ACC112 (cell line): Measurements from ENCODE around the gene ODAD2.
"Not testable (repeated sequence)": the region's sequence is repeated elsewhere in the genome, so short reads cannot be mapped to it uniquely, and the experiment has no call there.

Source experiments
- H2AFZ ChIP-seq: fragments of 200-600 bp; sonication (generic); one replicate; pipeline ENCODE4 v1.6.0; 2017; ENCODE audit warnings: antibody characterized with exemption, low read length; ENCODE audit not compliant: unreplicated experiment
- H3K27ac ChIP-seq: fragments of 200-600 bp; sonication (generic); 2 replicates; pipeline ENCODE4 v1.5.1; 2014; ENCODE audit warnings: low read depth, mild to moderate bottlenecking, antibody characterized with exemption, low read length, moderate library complexity
- H3K27me3 ChIP-seq: fragments of 200-600 bp; sonication (generic); 2 replicates; pipeline ENCODE4 v1.6.1; 2014; ENCODE audit warnings: mild to moderate bottlenecking, antibody characterized with exemption, low read length, moderate library complexity, mixed read lengths; ENCODE audit not compliant: insufficient read depth
- H3K36me3 ChIP-seq: fragments of 200-600 bp; sonication (generic); 2 replicates; pipeline ENCODE4 v1.6.1; 2016; ENCODE audit warnings: mild to moderate bottlenecking, antibody characterized with exemption, low read length, moderate library complexity, mixed read lengths; ENCODE audit not compliant: insufficient read depth
- H3K4me1 ChIP-seq: fragments of 200-600 bp; sonication (generic); one replicate; pipeline ENCODE4 v1.6.1; 2016; ENCODE audit warnings: low read length, mixed read lengths; ENCODE audit not compliant: insufficient read depth, unreplicated experiment, control insufficient read depth
- H3K4me3 ChIP-seq: fragments of 200-600 bp; sonication (generic); 2 replicates; pipeline ENCODE4 v1.5.1; 2014; ENCODE audit warnings: mild to moderate bottlenecking, low read depth, low read length
- H3K79me2 ChIP-seq: fragments of 200-600 bp; sonication (generic); one replicate; pipeline ENCODE4 v1.6.0; 2016; ENCODE audit warnings: low read length; ENCODE audit not compliant: control insufficient read depth, unreplicated experiment, insufficient read depth

Gene ODAD2

GRCh38 chr10:27908231-27908630, 90.6 kb downstream of the ODAD2 start:
- H3K4me1 ChIP-seq = no peaks in the 10 kb centered on the region
- no peak overlapping the region for H3K4me3 ChIP-seq
- no peaks in the 10 kb centered on the region for H3K79me2 ChIP-seq
- no peaks in the 10 kb centered on the region for H3K36me3 ChIP-seq
- no peak overlapping the region for H2AFZ ChIP-seq
- no peak overlapping the region for H3K27ac ChIP-seq
- H3K27me3 ChIP-seq = peaks cover 35% of the 10 kb centered on the region

- H3K4me1 ChIP-seq, H3K79me2 ChIP-seq, H3K27ac ChIP-seq, H3K36me3 ChIP-seq, H2AFZ ChIP-seq, H3K4me3 ChIP-seq: not testable (repeated sequence)
- peaks cover 18% of the 10 kb centered on the region for H3K27me3 ChIP-seq
These were observed 99.4 kb downstream of the ODAD2 start for GRCh38 chr10:27899485-27899884.

- H3K36me3 ChIP-seq = no peaks in the 10 kb centered on the region
- H3K4me3 ChIP-seq = no peak overlapping the region
- no peak overlapping the region for H2AFZ ChIP-seq
- no peaks in the 10 kb centered on the region for H3K4me1 ChIP-seq
- peaks cover 18% of the 10 kb centered on the region for H3K27me3 ChIP-seq
- no peak overlapping the region for H3K27ac ChIP-seq
- H3K79me2 ChIP-seq = no peaks in the 10 kb centered on the region
These were observed 99.8 kb downstream of the ODAD2 start for GRCh38 chr10:27899058-27899457.

GRCh38 chr10:27893358-27893954, 105.4 kb downstream of the ODAD2 start:
- H3K27ac ChIP-seq = no peak overlapping the region
- H3K4me1 ChIP-seq = no peaks in the 10 kb centered on the region
- H3K27me3 ChIP-seq = peaks cover 42% of the 10 kb centered on the region
- H3K36me3 ChIP-seq = no peaks in the 10 kb centered on the region
- no peak overlapping the region for H2AFZ ChIP-seq
- no peak overlapping the region for H3K4me3 ChIP-seq
- no peaks in the 10 kb centered on the region for H3K79me2 ChIP-seq

- H3K79me2 ChIP-seq = no peaks in the 10 kb centered on the region
- no peak overlapping the region for H3K4me3 ChIP-seq
- no peaks in the 10 kb centered on the region for H3K36me3 ChIP-seq
- H2AFZ ChIP-seq = no peak overlapping the region
- H3K27ac ChIP-seq = no peak overlapping the region
- H3K27me3 ChIP-seq = peaks cover 43% of the 10 kb centered on the region
- H3K4me1 ChIP-seq = no peaks in the 10 kb centered on the region
These were observed 107.9 kb downstream of the ODAD2 start for GRCh38 chr10:27890971-27891370.

GRCh38 chr10:27889518-27889917, 109.4 kb downstream of the ODAD2 start:
- H3K4me3 ChIP-seq = no peak overlapping the region
- no peaks in the 10 kb centered on the region for H3K4me1 ChIP-seq
- no peaks in the 10 kb centered on the region for H3K36me3 ChIP-seq
- H3K27ac ChIP-seq = no peak overlapping the region
- no peaks in the 10 kb centered on the region for H3K79me2 ChIP-seq
- no peak overlapping the region for H2AFZ ChIP-seq
- H3K27me3 ChIP-seq = peaks cover 41% of the 10 kb centered on the region

- peaks cover 25% of the 10 kb centered on the region for H3K27me3 ChIP-seq
- no peak overlapping the region for H2AFZ ChIP-seq
- no peak overlapping the region for H3K27ac ChIP-seq
- no peak overlapping the region for H3K4me3 ChIP-seq
- no peaks in the 10 kb centered on the region for H3K4me1 ChIP-seq
- no peaks in the 10 kb centered on the region for H3K79me2 ChIP-seq
- no peaks in the 10 kb centered on the region for H3K36me3 ChIP-seq
These were observed 114.7 kb downstream of the ODAD2 start for GRCh38 chr10:27884185-27884641.

GRCh38 chr10:27878281-27878680, 120.6 kb downstream of the ODAD2 start:
- Histone ChIP-seq H3K27me3 (peaks cover 11% of the 10 kb centered on the region), H2AFZ (no peak overlapping the region), H3K27ac (no peak overlapping the region), H3K4me1 (no peaks in the 10 kb centered on the region), H3K36me3 (no peaks in the 10 kb centered on the region), H3K79me2 (no peaks in the 10 kb centered on the region), H3K4me3 (no peak overlapping the region)

GRCh38 chr10:27865221-27865635, 133.7 kb downstream of the ODAD2 start:
- Histone ChIP-seq H3K27ac (no peak overlapping the region), H2AFZ (no peak overlapping the region)

GRCh38 chr10:27861781-27862180, 137.1 kb downstream of the ODAD2 start:
- Histone ChIP-seq H3K36me3 (no peaks in the 10 kb centered on the region), H3K4me1 (no peaks in the 10 kb centered on the region), H3K4me3 (no peak overlapping the region), H3K79me2 (no peaks in the 10 kb centered on the region), H3K27me3 (peaks cover 63% of the 10 kb centered on the region), H2AFZ (no peak overlapping the region), H3K27ac (no peak overlapping the region)

More at GRCh38 chr10:27865221-27865635, 133.7 kb downstream of the ODAD2 start:
- no peak overlapping the region for H3K4me3 ChIP-seq
- no peaks in the 10 kb centered on the region for H3K79me2 ChIP-seq
- H3K27me3 ChIP-seq = peaks cover 44% of the 10 kb centered on the region
- H3K36me3 ChIP-seq = no peaks in the 10 kb centered on the region
- H3K4me1 ChIP-seq = no peaks in the 10 kb centered on the region

- H3K4me1 ChIP-seq = no peaks in the 10 kb centered on the region
- H3K36me3 ChIP-seq = no peaks in the 10 kb centered on the region
- H3K79me2 ChIP-seq = no peaks in the 10 kb centered on the region
- H3K27me3 ChIP-seq = peaks cover 54% of the 10 kb centered on the region
- no peak overlapping the region for H2AFZ ChIP-seq
- H3K27ac ChIP-seq = no peak overlapping the region
- H3K4me3 ChIP-seq = no peak overlapping the region
These were observed 141.3 kb downstream of the ODAD2 start for GRCh38 chr10:27857616-27858015.
